ENCODE results near the gene GLE1. TPM values are rescaled to one million over a fixed set of nuclear protein-coding genes. Genes with fewer than 3 reads are reported as not detected.
A peak's percentile ranks its signal among the peaks of the same experiment; 100 is the strongest.
"Not testable (repeated sequence)": the region's sequence is repeated elsewhere in the genome, so short reads cannot be mapped to it uniquely, and the experiment has no call there.

GLE1 gene
- total RNA-seq, 2 donors from 2014 or later = 40.6 to 41.9 TPM

- Mint-ChIP-seq H3K4me3 (peak overlapping the region; percentile 99), H3K27me3 (no peaks in the 10 kb centered on the region), H3K27ac (peak overlapping the region; percentile 93 to 98)
Measured at GRCh38 chr9:128505414-128505765, 871 bp downstream of the GLE1 start.

GRCh38 chr9:128505906-128506305, 1.4 kb downstream of the GLE1 start:
- peak overlapping the region; percentile 99 for H3K4me3 Mint-ChIP-seq
- H3K27ac Mint-ChIP-seq = peak overlapping the region; percentile 93 to 98
- H3K4me1 Mint-ChIP-seq (ENCODE audit: low read depth in 2 of 2) = peaks cover 18 to 36% of the 10 kb centered on the region in 2 donors
- DNase-seq (ENCODE audit: low spot score); ATAC-seq; H3K9me3 Mint-ChIP-seq; H3K27me3 Mint-ChIP-seq; H3K36me3 Mint-ChIP-seq: not testable (repeated sequence)

More at GRCh38 chr9:128505414-128505765, 871 bp downstream of the GLE1 start:
- ATAC-seq (no peak), DNase-seq (ENCODE audit: low spot score) (no peak)
- Mint-ChIP-seq H3K36me3 (peaks cover 10% of the 10 kb centered on the region), H3K4me1 (ENCODE audit: low read depth in 2 of 2) (peaks cover 18 to 36% of the 10 kb centered on the region in 2 donors), H3K9me3 (no peaks in the 10 kb centered on the region)

- Mint-ChIP-seq H3K9me3 (no peaks in the 10 kb centered on the region), H3K27ac (peak overlapping the region in 1 of 2 donors; percentile 51), H3K4me1 (ENCODE audit: low read depth in 2 of 2) (peaks cover 11 to 25% of the 10 kb centered on the region in 2 donors), H3K27me3 (no peaks in the 10 kb centered on the region), H3K4me3 (no peak overlapping the region), H3K36me3 (peaks cover 8% of the 10 kb centered on the region)
- DNase-seq (ENCODE audit: low spot score) (no peak), ATAC-seq (no peak)
Measured at GRCh38 chr9:128512820-128513219, 8.3 kb downstream of the GLE1 start.

GRCh38 chr9:128521956-128522355, 17.4 kb downstream of the GLE1 start:
- Mint-ChIP-seq H3K4me3 (no peak overlapping the region), H3K27me3 (no peaks in the 10 kb centered on the region), H3K4me1 (ENCODE audit: low read depth in 2 of 2) (peaks cover 0 to 5% of the 10 kb centered on the region in 2 donors), H3K27ac (no peak overlapping the region), H3K9me3 (no peaks in the 10 kb centered on the region), H3K36me3 (peaks cover 26% of the 10 kb centered on the region)
- DNase-seq (ENCODE audit: low spot score) (no peak), ATAC-seq (no peak)

DNA sequence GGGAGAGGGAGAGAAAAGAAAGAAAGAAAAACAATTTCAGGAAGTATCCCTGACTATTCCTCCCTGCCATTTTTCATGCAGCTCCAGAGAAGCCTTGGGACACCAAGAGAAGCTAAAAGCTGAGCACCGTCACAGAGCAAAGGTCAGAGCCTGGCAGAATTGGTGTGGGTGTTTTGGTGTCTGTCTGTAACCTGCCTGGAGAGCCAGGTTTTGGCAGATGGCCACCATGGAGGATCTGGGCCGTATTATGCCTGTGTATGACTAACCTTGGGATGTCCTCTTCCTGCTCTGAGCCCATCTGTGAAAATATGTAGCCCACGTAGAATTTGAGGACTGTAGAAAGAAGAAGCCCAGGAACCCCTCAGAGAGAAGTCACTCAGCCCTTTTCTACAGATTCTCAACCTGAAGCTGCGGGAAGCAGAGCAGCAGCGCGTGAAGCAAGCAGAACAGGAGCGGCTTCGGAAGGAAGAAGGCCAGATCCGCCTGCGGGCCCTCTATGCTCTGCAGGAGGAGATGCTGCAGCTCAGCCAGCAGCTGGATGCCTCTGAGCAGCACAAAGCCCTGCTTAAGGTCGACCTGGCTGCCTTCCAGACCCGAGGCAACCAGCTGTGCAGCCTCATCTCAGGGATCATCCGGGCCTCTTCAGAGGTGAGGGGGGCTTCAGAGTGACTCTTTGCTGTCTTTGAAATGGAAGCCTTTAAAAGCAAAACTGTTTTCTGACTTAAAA, 18.8 kb downstream of the GLE1 start:
- no peak for DNase-seq (ENCODE audit: low spot score)
- Mint-ChIP-seq H3K27ac (no peak overlapping the region), H3K4me1 (ENCODE audit: low read depth in 2 of 2) (no peaks in the 10 kb centered on the region), H3K36me3 (peaks cover 15% of the 10 kb centered on the region), H3K27me3 (no peaks in the 10 kb centered on the region), H3K4me3 (no peak overlapping the region), H3K9me3 (no peaks in the 10 kb centered on the region)
- no peak for ATAC-seq

DNA sequence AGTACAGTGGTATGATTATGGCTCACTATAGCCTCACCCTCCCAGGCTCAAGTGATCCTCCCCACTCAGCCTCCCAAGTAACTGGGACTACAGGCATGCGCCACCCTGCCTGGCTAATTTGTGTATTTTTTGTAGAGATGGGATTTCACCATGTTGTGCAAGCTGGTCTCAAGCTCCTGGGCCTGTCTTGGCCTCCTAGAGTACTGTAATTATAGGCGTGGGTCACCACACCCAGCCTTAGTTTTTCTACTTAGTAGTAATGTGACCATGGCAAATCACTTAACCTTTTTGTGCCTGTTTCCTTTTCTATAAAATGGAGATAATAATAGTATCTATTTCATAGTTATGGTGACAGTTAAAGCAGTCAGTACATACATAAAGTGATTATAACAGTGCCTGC, 22.2 kb downstream of the GLE1 start:
- Mint-ChIP-seq H3K27ac (no peak overlapping the region), H3K9me3 (no peaks in the 10 kb centered on the region), H3K36me3 (peaks cover 24% of the 10 kb centered on the region), H3K4me3 (no peak overlapping the region), H3K27me3 (no peaks in the 10 kb centered on the region), H3K4me1 (ENCODE audit: low read depth in 2 of 2) (no peaks in the 10 kb centered on the region)
- ATAC-seq (no peak), DNase-seq (ENCODE audit: low spot score) (no peak)

GRCh38 chr9:128528445-128529160, 24.1 kb downstream of the GLE1 start:
- no peak overlapping the region for H3K27ac Mint-ChIP-seq
- peaks cover 18% of the 10 kb centered on the region for H3K36me3 Mint-ChIP-seq
- no peaks in the 10 kb centered on the region for H3K9me3 Mint-ChIP-seq
- ATAC-seq (no peak), DNase-seq (ENCODE audit: low spot score) (no peak)
- no peak overlapping the region for H3K4me3 Mint-ChIP-seq
- no peaks in the 10 kb centered on the region for H3K4me1 Mint-ChIP-seq (ENCODE audit: low read depth in 2 of 2)
- H3K27me3 Mint-ChIP-seq = no peaks in the 10 kb centered on the region

- ATAC-seq = no peak
Measured at GRCh38 chr9:128529191-128529590, 24.7 kb downstream of the GLE1 start.

GRCh38 chr9:128532581-128532980, 28.1 kb downstream of the GLE1 start:
- DNase-seq (ENCODE audit: low spot score) (no peak), ATAC-seq (no peak)
- no peaks in the 10 kb centered on the region for H3K9me3 Mint-ChIP-seq
- no peak overlapping the region for H3K4me3 Mint-ChIP-seq
- no peak overlapping the region for H3K27ac Mint-ChIP-seq
- H3K4me1 Mint-ChIP-seq (ENCODE audit: low read depth in 2 of 2) = no peaks in the 10 kb centered on the region
- peaks cover 18% of the 10 kb centered on the region for H3K36me3 Mint-ChIP-seq
- H3K27me3 Mint-ChIP-seq = no peaks in the 10 kb centered on the region

More at GRCh38 chr9:128529191-128529590, 24.7 kb downstream of the GLE1 start:
- H3K4me1 Mint-ChIP-seq (ENCODE audit: low read depth in 2 of 2) = no peaks in the 10 kb centered on the region
- H3K9me3 Mint-ChIP-seq = no peaks in the 10 kb centered on the region
- no peak overlapping the region for H3K27ac Mint-ChIP-seq
- peaks cover 18% of the 10 kb centered on the region for H3K36me3 Mint-ChIP-seq
- DNase-seq (ENCODE audit: low spot score) = no peak
- no peak overlapping the region for H3K4me3 Mint-ChIP-seq
- H3K27me3 Mint-ChIP-seq = no peaks in the 10 kb centered on the region

- Mint-ChIP-seq H3K9me3 (no peaks in the 10 kb centered on the region), H3K4me1 (ENCODE audit: low read depth in 2 of 2) (peaks cover 8 to 10% of the 10 kb centered on the region in 2 donors), H3K36me3 (peaks cover 31% of the 10 kb centered on the region), H3K27ac (peak overlapping the region in 1 of 2 donors; percentile 12), H3K27me3 (no peaks in the 10 kb centered on the region), H3K4me3 (no peak overlapping the region)
- DNase-seq (ENCODE audit: low spot score) = no peak
- ATAC-seq = no peak
Measured at GRCh38 chr9:128540634-128541360, 36.3 kb downstream of the GLE1 start.

DNA sequence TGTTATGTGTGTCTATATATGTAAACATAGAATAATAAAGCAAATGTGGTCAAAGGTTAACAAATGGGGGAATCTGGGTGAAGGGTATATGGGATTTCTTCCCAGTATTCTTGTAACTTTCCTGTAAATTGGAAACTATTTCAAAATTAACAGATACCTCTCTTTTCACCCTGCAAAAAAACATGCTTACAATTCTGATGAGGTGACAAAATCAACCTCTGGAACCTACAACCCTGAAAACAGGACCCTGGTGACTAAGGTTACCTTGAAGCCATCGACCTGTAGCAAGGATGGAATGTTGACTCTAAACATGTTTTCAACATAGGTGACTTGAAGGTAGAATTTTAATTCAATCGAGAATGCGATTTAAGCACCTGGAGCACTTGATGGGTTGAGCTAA, 42.0 kb downstream of the GLE1 start:
- no peak overlapping the region for H3K27ac Mint-ChIP-seq
- no peaks in the 10 kb centered on the region for H3K9me3 Mint-ChIP-seq
- DNase-seq (ENCODE audit: low spot score) = no peak
- peaks cover 7% of the 10 kb centered on the region for H3K36me3 Mint-ChIP-seq
- H3K4me1 Mint-ChIP-seq (ENCODE audit: low read depth in 2 of 2) = peaks cover 24 to 26% of the 10 kb centered on the region in 2 donors
- ATAC-seq = no peak
- H3K4me3 Mint-ChIP-seq = no peak overlapping the region
- H3K27me3 Mint-ChIP-seq = no peaks in the 10 kb centered on the region

DNA sequence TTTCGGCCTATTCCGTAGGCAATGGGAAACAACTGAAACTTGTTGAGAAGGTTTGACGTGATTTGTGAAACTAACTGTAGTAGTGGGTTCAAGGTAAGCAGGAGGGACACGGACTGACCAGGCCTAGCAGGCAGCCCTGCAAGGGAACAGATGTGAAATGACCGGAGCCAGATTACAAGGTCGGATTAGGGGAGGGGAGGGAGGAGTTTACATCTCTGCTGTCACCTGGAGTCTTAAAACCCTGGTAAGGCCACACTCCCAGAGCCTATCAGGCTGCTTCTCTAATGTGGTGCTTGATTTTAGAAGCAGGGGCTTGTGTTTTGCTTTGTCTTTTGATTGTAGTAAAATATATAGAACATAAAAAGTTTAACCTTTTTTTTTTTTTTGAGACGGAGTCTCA, 44.4 kb downstream of the GLE1 start:
- no peak for DNase-seq (ENCODE audit: low spot score)
- no peaks in the 10 kb centered on the region for H3K36me3 Mint-ChIP-seq
- no peaks in the 10 kb centered on the region for H3K27me3 Mint-ChIP-seq
- no peak for ATAC-seq
- peaks cover 29 to 31% of the 10 kb centered on the region in 2 donors for H3K4me1 Mint-ChIP-seq (ENCODE audit: low read depth in 2 of 2)
- H3K4me3 Mint-ChIP-seq = peak overlapping the region; percentile 16
- no peak overlapping the region for H3K27ac Mint-ChIP-seq
- no peaks in the 10 kb centered on the region for H3K9me3 Mint-ChIP-seq

DNA sequence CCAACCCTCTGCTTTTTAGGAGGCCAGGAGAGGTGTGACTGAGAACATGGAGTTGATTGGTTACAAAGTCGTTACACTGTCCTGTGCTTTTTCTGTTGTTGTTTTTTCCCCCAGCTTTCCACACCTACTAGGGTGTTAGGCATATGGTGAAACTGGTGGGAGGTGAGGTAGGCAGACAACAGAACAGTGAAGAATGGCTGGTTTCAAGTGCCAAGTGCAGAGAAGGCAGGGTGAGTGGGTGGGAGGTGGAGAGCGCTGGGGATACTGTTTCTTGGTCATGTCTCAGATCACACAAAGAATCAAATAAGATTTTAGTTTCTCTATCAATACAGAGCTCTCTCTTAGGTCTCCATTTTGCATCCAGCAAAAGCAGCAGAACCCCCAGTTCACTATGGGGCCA, 45.7 kb downstream of the GLE1 start:
- peak; percentile 65 for DNase-seq (ENCODE audit: low spot score)
- peak; percentile 7 to 54 for ATAC-seq
- H3K4me3 Mint-ChIP-seq = peak overlapping the region; percentile 61
- no peaks in the 10 kb centered on the region for H3K9me3 Mint-ChIP-seq
- no peaks in the 10 kb centered on the region for H3K36me3 Mint-ChIP-seq
- peaks cover 29 to 31% of the 10 kb centered on the region in 2 donors for H3K4me1 Mint-ChIP-seq (ENCODE audit: low read depth in 2 of 2)
- H3K27ac Mint-ChIP-seq = peak overlapping the region; percentile 69 to 99
- H3K27me3 Mint-ChIP-seq = no peaks in the 10 kb centered on the region
